Left hindlimb (tissue), 1 donor: ENCODE data around the gene TNNT1.
"Not testable (repeated sequence)": the region's sequence is repeated elsewhere in the genome, so short reads cannot be mapped to it uniquely, and the experiment has no call there.

Source experiments
- DNase-seq: peaks from one replicate; pipeline ENCODE4 v3.0.0-alpha.2; 2018

TNNT1 gene

DNA sequence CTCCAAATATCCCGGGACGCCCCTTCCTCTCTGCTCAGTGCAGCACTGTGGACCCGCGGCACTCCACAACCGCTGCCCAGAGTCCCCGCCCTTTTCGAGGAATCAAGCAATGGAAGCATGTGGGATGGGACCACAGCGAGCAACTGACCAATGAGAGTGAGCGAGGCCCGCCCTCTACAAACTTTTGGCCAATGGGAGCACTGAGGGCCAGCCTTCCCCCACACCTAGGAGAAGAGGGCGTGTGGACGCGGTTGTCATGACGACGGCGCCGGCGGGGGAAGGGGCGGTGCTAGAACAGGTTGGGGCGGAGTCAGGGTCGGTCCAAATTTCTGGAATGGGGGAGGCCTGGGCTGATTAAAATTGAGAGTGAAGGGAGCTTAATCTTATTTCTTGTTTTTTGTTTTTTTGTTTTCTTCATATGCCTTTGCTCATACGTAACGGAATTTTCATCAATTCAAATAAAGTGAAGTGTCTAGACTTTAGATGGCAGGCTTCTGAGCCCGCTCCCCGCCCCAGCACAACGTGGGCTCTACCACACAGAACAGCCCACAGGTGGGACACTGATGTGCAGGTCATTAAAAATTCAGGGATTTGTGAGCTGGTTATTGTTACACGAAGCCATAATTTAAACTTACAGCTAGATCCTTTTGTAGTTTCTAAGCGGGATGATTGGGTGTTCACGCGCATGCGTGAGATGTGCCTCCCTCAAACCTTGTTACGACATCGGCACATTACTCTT, 17.7 kb upstream of the TNNT1 start, which contains the start of gene DNAAF3:
Gene DNAAF3, minus strand, starts transcription at position 84 of the 739 bp plus-strand sequence. CDS start 200 bp downstream, outside the sequence.
- DNase-seq: peak; percentile 92

DNA sequence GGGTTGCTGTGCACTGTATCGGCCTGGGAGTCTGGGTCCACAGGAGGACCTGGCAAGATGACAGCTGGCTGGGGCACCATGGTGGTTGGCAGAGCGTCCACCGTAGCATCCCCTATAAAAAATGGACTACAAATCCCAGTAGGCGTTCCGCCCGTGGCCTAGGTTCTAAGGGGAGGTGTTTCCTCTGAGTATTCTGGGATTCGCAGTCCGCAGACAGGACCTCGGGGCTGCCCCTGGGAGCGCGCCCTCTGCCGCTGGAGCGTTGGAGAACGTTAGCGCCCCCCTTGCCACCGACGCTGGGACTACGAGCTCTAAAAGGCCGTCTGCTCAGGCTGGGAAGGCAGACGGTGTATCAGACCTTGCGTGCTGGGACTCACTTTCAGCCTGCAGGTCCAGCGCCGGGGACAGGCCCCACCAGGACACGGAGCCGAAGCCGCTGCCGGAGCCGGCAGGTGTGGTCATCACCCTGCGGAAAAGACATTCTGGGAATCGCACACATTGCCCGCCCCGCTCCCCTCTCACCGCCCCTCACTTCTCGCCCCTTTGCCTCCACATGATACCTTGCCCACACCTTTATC, 17.0 kb upstream of the TNNT1 start:
- DNase-seq: no peak

DNA sequence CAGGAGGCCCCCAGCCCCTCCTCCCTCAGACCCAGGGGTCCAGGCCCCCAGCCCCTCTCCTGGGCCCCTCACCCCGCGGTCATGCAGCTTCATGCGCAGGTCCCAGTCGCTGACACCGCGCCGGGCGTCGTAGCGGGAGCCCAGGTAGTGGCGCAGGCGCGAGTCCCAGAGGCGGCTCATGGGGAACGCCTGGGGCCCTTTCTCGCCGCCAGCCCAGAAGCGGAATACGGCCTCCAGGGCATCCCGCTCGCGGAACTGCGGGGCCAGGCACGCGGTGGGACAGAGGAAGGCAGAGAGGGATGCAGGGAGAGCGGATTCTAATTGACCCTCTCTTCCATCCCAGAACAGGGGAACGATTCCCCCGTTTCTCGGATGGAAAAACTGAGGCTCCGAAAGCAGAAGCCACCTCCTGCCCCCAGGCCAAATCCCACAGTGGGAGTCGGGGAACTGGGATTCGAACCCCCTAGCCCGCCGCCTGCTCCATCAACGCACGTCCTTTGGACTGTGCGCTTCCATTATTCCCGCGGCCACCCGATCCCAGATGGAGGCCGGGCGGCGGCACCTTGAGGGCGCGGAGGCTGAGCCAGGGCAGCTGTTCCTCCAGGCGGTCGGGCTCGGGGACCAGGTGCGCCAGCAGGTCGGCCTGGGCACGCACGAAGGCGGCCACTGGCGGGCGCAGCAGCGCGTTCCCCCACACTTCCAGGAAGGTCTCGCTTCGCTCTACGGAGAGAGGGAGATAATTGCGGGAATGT, 12.7 kb upstream of the TNNT1 start:
- DNase-seq: no peak

DNA sequence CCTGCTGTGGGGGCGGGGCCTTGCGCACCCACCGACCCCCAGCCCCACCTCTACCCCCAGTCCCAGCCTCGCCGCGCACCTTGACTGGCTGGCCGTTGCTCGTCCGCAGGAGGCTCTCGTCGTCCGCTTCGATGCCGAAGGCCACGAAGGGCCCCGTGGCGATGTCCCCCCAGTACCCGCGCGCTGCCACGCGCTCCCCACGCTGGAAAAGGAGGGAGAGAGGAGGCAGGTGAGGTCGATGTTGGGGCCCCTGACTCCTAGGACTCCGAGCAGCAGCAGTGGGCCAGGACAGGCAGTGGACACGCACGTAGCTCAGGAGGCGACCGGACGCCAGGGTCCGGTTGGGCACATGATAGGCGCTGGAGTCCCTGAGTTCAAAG, 12.0 kb upstream of the TNNT1 start:
- DNase-seq: no peak

DNA sequence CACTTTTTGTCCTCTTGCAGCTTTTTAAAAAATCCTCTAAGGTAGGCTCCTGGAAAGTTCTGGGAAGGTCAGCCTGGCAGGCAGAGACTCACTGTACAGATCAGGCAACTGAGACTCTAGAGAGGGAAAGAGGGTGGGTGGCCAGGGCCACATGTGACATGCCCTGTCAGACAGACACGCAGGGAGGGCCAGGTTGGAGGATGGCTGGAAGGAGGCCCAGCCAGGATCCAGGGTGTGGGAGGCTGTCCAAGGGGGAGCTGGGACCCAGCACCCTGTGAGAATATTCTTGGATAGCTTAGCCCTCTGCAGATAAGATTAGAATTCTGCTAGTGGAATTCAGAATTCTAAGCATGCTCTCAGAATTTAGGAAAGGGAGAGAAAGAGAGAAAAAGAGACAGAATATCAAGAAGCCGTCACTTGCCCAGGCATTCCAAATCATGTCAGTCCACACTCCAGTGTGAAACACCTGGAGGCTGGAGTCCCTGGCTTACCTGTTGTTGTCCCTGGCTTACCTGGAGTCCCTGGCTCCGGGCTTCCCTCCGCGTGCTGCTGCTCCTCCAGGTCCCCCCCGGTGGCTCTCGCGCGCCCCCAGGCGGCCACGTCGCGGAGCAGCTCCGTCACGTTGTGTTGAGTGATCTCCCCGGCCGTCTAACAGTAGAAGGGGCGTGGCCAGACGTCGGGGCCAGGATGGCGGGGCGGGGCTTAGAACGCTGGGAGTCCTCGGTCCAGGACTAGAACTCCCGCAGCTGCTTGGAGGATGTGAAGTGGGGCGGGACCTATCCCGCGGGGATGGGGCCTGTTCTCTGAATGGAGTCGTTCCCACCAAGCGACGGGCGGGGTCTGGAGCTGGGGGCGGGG, 11.4 kb upstream of the TNNT1 start:
- DNase-seq: peak; percentile 79

DNA sequence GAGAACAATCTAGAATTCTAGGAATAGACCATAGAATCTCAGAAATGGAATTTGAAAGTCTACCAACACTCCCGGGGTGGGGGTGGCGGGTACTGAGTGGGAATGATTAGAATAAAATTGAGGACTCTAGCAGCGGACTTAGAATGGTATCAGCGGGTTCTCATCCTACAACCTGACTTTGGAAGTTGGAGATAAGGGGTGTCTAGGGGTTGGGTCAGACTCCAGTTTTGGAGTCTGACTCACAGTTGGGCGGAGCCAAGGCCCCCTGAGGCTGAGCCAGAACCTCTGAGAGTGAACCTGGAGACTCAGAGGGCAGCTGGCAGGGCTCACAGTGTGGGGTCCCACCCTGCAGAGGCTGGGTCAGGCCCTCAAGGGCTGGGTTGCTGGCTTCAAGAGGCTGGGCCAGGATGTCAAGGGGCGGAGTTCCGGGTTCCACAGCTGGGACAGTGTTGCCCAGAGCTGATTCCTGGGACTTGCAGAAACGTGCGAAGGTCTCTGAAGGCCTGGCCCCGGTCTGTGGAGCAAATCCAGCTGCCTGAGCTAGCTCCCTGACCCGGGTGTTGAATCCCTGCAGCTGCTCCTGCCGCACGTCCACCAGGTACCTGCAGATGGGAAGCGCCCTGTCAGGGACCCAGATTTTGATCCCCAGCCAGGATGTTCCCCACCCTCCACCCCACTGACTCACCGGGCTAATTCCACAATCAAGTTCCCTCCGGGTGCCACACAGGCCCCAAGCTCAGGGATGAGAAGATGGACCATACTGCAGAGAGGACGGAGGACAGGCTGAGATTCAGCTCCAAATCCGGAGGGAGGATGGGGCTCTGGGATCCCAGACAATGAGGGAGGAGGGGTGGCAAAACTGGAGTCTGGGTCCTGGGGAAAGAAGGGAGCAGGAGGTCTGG, 10.1 kb upstream of the TNNT1 start:
- no peak for DNase-seq

DNA sequence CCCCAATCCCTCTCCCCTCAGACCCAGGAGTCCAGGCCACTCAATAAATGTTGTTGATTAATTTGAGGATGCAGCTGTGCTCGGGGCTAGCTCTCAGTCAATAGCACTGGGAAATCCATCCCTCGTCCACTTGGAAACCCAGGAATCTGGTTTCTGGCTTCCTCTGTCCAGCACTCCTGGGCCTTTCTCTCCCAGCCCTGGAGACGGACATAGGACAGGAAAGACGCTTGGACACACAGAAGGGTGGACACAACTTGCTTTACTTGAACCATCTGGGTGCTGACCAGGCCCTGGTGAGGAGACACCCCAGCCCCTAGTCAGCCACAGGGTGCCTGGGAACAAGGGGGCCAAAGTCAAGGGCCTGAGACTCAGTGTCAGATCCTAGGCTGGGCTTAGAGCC, 9.4 kb upstream of the TNNT1 start:
- DNase-seq: no peak

DNA sequence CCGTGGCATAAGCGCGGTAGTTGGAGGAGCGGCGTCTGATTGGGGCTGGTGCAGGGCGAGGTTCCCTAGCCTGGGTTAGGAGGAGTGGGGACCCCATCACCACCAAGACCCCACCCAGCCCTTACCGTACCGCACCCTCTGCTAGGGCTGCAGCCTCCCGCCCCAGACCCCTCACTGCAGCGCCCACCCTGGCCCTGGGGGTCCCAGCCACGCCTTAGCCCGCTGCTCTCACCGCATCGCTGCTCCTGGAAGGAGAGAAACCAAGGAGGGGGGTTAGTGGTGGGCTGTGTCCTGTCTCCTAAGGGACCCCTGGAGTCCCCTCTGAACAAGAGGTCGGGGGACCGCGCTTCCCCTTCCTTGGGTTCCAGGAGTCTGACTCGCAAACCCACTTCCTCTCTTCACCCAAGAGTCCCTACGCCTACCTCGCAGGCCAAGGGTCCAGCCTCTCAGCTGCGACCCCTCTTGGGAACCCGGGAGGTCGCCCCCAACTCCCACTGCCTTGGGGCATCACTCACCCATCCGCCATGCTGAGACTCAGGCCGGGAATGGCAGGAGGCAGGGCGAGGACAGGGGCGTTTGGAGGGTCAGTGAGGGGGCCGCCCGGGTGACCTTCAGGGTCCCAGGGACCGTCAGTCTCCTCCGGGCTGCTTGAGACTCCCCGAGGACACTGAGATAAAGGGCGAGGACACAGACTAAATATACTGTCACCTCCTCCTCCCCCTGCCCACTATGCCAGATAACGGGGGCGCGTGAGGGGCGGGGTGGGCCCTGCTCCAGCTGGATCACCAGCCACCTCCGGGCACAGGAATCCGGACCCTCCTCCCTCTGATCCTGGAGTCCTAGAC, 8.3 kb upstream of the TNNT1 start, which contains the start of gene TNNI3:
Gene TNNI3, minus strand, starts transcription at position 669 of the 845 bp plus-strand sequence. Its CDS starts 143 bp downstream, at position 526.
- no peak for DNase-seq

DNA sequence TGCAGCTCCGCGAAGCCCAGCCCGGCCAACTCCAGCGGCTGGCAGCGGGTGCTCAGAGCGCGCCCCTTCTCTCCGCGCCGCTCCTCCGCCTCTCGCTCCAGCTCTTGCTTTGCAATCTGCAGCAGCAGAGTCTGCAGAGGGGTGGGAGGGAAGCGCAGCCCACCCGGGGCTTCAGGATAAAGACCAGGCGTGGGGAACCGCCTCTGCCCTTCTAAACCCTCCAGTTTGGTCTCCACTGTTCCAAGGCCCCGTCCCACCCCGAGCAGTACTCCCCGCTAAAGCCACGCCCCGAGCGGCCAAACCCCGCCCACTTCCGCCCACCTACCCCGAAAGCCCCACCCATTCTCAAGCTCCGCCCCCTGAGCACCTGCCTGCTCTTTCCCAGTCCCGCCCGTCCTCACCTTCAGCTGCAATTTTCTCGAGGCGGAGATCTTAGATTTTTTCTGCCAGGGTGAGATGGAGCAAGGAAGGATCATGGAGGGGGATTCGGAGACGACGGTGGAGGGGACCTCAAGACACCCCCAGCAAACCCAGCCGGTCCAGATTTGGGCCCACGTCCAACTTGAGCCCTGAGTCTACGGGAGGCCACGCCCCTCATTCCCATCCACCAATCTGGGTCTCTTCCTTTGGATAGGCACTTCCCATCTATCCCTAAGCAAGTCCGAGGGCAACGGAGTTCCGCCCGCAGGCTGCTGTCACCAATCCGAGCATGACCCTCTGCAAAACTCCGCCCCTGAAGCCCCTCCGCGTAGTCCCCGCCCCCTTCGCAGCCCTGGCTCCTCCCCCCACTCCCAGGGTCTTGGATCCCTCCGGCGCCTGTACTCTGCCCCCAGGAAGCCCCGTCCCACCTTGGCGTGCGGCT, 7.4 kb upstream of the TNNT1 start:
- DNase-seq: no peak

DNA sequence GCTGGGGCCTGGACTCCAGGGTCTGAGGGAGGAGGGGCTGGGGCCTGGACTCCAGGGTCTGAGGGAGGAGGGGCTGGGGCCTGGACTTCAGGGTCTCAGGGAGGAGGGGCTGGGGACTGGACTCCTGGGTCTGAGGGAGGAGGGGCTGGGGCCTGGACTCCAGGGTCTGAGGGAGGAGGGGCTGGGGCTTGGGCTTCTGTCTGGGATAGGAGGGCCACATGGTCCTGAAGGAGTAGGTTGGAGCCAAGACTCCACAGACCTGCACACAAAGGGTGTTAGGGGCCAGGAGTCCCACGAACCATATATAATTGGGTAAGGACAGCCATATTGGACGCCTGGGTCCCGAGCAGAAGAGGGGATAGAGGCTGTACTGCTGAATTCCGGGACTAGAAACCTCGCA, 6.8 kb upstream of the TNNT1 start:
- not testable (repeated sequence) for DNase-seq

DNA sequence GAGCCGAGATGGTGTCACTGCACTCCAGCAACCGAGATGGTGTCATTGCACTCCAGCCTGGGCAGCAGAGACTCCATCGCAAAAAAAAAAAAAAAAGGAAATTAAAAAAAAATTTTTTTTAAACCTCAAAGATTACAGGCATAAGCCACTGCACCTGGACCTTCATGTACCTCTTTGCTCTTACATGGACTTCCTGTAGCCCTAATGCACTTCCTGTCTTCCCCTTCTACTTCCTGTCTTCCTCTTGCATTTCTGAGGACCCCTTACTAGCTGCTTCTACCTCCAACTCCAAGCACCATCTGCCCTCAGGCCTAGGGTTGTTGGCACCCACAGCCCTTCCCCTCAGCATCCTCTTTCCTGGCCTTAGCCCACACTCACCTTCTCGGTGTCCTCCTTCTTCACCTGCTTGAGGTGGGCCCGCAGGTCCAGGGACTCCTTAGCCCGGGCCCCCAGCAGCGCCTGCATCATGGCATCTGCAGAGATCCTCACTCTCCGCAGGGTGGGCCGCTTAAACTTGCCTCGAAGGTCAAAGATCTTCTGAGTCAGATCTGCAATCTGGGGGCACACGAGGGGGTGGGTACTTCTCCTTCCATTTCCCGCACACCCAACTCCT, 4.8 kb upstream of the TNNT1 start:
- DNase-seq: no peak

DNA sequence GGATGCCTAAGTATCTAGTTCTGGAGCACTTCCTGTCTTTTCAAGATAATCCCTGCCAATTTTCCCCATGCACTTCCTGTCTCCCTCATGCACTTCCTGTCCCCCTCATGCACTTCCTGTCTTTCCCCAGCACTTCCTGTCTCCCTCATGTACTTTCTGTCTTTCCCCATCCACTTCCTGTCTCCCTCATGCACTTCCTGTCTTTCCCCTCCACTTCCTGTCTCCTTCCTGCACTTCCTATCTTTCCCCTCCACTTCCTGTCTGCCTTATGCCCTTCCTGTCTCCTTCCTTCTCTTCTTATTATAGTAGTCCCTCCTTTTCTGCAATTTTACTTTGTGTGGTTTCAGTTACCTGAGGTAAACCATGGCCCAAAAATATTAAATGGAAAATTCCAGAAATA, 3.0 kb upstream of the TNNT1 start:
- DNase-seq: no peak

DNA sequence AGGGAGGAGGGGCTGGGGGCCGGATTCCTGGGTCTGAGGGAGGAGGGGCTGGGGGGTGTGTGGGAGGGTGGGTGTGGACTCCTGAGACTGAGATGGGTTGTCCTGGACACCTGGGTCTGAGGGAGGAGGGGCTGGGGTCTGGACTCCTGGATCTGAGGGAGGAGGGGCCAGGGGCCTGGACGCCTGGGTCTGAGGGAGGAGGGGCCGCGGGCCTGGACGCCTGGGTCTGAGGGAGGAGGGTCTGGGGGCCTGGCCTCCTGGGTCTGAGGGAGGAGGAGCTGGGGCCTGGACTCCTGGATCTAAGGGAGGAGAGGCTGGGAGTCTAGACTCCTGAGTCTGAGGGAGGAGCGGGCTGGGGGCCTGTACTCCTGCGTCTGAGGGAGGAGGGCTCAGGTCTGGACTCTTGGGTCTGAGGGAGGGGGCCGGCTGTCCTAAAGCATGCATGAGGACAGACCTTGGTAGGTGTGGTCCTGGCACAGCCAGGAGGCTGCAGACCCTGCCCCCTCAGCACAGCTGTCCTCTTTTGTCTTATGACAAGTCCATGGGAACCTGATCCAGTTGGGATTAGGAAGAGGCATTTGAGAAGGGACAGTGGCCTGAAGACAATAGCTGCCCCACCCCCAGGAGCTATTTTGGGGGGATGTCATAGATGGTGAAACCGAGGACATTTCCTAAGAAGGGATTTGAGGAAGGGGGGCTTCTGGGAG, 1.3 kb downstream of the TNNT1 start:
- peak; percentile 61 for DNase-seq

DNA sequence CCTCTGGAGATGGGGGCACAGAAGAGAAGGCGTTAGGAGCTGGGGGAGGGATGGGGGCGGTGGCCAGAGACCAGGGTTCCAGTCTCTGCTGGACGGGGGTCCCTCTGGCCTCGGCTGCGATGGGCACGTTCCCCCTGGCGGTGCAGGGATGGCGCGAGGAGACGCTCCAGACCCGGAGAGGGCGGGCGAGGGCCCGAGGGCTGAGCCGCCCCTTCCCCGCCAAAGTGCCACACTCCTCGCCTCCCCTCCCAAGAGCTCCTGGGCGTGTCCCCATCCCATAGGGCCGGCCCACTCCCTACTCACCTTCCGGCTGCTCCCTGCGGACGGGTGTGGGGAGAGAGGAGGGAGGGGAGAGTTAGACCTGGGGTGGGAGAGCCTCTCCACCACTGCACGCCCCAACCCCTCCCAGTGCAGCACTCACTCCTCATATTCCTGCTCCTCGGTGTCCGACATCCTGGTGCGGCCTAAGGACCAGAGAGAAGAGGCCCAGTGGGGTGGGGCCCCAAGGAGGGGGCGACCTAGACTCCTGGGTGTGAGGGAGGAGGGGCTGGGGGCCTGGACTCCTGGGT, 2.2 kb downstream of the TNNT1 start:
- DNase-seq: no peak

DNA sequence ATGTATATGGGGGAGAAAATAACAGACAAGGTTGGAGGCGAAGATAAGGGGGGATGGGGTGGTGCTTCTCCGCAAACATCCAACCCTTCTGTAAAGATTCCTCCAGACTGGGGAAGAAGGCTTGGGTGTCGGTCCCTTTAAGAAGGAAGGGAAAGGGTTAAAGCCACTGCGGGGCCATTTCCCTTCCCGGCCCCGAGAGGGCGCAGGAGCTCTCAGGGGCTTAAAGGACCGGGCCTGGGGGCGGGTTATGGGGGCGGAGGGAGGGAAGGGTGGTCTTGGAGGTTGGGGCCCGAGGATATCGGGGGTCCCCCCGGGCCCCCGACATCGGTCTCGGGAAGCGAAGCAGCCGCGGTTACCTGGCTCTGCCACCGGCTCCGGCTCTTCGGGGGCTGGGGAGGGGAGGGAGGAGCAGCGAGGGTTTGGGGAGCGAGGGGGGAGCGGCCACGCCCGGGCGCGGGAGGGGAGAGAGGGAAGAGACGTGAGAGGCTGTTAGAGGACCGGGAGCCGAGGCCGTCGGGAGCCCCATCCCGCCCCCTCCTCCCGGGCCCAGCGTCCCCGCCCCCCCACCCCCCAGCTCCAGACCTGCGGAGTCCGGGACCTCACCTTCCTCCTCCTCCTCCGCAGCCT, 2.8 kb downstream of the TNNT1 start:
- DNase-seq: no peak

DNA sequence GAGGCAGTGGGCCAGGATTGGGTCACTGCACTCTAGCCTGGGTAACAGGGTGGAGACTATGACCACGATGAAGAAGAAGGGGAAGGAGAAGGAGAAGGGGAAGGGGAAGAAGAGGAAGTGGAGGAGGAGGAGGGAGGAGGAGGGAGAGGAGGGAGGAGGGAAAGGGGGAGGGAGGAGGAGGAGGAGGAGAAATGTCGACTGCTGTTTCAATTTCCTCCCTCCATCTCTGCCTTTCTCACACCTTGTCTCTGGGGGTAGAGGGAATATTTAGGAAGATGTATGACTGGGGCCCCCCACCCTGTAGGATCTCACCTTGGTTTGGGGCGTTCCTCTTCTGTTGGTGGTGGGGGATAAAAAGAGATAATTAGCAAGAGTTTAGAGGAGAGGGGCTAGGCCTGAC, 3.8 kb downstream of the TNNT1 start:
- DNase-seq: no peak

DNA sequence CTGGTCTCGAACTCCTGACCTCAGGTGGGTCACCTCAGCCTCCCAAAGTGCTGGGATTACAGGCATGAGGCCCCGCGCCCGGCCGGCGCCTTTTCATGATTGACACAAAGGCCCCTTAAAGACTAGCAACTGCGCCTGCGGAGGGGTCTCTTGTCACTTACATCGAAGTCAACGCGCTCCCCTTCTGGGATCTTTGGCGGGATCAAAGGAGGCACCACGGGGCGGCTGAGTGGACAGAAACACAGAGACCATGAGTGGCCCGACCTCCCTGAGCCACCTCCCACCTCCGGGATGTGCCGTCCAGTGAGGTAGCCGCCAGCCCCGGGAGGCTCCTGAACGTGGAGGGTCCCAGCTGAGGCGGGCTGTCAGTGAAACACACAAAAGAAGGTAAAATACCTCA, 7.3 kb downstream of the TNNT1 start:
- no peak for DNase-seq

DNA sequence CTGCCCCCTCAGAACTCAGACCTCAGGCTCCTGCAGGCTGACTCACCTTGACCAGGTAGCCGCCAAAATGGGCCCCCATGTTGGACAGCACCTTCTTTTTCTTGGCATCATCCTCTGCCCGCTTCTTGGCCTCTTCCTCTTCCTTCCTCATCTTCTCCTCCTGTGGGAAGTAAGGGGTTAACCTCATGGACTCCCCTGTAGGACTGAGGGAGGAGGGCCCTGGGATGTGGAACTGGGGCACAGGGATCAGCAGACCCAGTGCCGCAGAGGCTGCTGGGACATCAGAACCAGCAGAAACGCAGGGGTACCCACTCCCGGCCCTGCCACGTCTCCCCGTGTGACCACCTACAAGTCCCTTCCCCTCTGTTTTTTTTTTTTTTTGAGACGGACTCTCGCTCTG, 11.1 kb downstream of the TNNT1 start:
- no peak for DNase-seq
